HepG2 (cell line): ENCODE measurements around the gene PPP1R12C. TPM values are rescaled to one million over a fixed set of nuclear protein-coding genes. Genes with fewer than 3 reads are reported as not detected.

Experiments used
- DNMT1 ChIP-seq: sonication (generic); formaldehyde crosslinking; IDR thresholded peaks from 2 replicates; pipeline ENCODE4 v1.5.1; 2020; ENCODE audit warnings: mild to moderate bottlenecking, missing genetic modification reagents
- E2F5 ChIP-seq: sonication (generic); formaldehyde crosslinking; conservative IDR thresholded peaks from 2 replicates; pipeline ENCODE4 v1.4.0; 2020; ENCODE audit warnings: missing genetic modification reagents
- EED ChIP-seq: sonication (generic); formaldehyde crosslinking; IDR thresholded peaks from 2 replicates; pipeline ENCODE4 v1.5.0; 2020; ENCODE audit warnings: mild to moderate bottlenecking, missing genetic modification reagents
- ERF ChIP-seq: IDR thresholded peaks from 2 replicates; pipeline ENCODE4 v1.6.1; 2018; ENCODE audit warnings: missing biosample characterization, missing genetic modification reagents
- FOXP4 ChIP-seq: sonication (generic); formaldehyde crosslinking; IDR thresholded peaks from 2 replicates; pipeline ENCODE4 v1.4.0; 2020; ENCODE audit warnings: missing genetic modification reagents
- KLF9 ChIP-seq: IDR thresholded peaks from 2 replicates; pipeline ENCODE4 v1.6.1; 2016; ENCODE audit warnings: low read depth
- PREB ChIP-seq: sonication (generic); formaldehyde crosslinking; IDR thresholded peaks from 2 replicates; pipeline ENCODE4 v1.4.0; 2020; ENCODE audit warnings: missing genetic modification reagents
- SAFB2 ChIP-seq: sonication (generic); formaldehyde crosslinking; IDR thresholded peaks from 2 replicates; pipeline ENCODE4 v1.5.1; 2020; ENCODE audit warnings: missing genetic modification reagents, low read depth, mild to moderate bottlenecking, borderline replicate concordance
- SMAD3 ChIP-seq: sonication (generic); formaldehyde crosslinking; IDR thresholded peaks from 2 replicates; pipeline ENCODE4 v1.4.0; 2020; ENCODE audit warnings: missing genetic modification reagents
- SOX6 ChIP-seq, 2 experiments: fragments of 450-650 bp in 1 of 2; sonication (generic) in 1 of 2; formaldehyde crosslinking in 1 of 2; IDR thresholded peaks; 2 replicates each; pipeline versions ENCODE4 v1.4.0 to v1.6.1; 2017 to 2020; ENCODE audit warnings: antibody characterized with exemption in 1 of 2, mild to moderate bottlenecking in 1 of 2, missing genetic modification reagents in 1 of 2
- TRIM22 ChIP-seq: fragments of 450-650 bp; IDR thresholded peaks from 2 replicates; pipeline ENCODE4 v1.6.1; 2017
- ZNF142 ChIP-seq: sonication (generic); formaldehyde crosslinking; IDR thresholded peaks from 2 replicates; pipeline ENCODE4 v1.4.0; 2020; ENCODE audit warnings: missing genetic modification reagents
- ZNF281 ChIP-seq: sonication (generic); formaldehyde crosslinking; IDR thresholded peaks from 2 replicates; pipeline ENCODE4 v1.4.0; 2020; ENCODE audit warnings: missing genetic modification reagents, borderline replicate concordance
- ZNF354B ChIP-seq: sonication (generic); formaldehyde crosslinking; IDR thresholded peaks from 2 replicates; pipeline ENCODE4 v1.8.0; 2022; ENCODE audit warnings: mild to moderate bottlenecking, missing genetic modification reagents
- polyA plus RNA-seq, 8 experiments: library from polyadenylated mRNA; depleted of rRNA in 3 of 8; stranded (reverse) in 7 of 8; unstranded in 1 of 8; fragments of >200 nt; fragmentation: Illumina TruSeq in 4 of 8; extraction: Trizol in 4 of 8; gene quantifications; 2 replicates each; pipeline versions ENCODE4 v1.2.1 to v1.2.3, GENCODE V29; 2011 to 2016; ENCODE audit warnings: low read depth in 4 of 8, missing spikeins in 1 of 8, mixed read lengths in 1 of 8; ENCODE audit not compliant: insufficient read depth in 1 of 8
- total RNA-seq, 5 experiments: library from RNA; depleted of rRNA; stranded (reverse); fragments of >200 nt; fragmentation: Illumina TruSeq; extraction: Trizol; gene quantifications; 2 replicates each; pipeline ENCODE4 v1.2.3, GENCODE V29; 2016; ENCODE audit warnings: low read depth in 1 of 5

PPP1R12C gene
- total and polyA plus RNA-seq, 2 of the 13 experiments (the other 11 are each of a cell fraction or from before 2014, with no cell fraction given), result 29.7 to 30.3 TPM

GRCh38 chr19:55062735-55063491 lies 54.5 kb downstream of the PPP1R12C start, which contains the start of gene RDH13 (continued):
- TF ChIP-seq ERF (CRISPR knock-in tag) (no peak), TRIM22 (no peak), SMAD3 (CRISPR knock-in tag) (no peak), SOX6 (IDR thresholded peaks at IDR 0.05) (no peak), SOX6 (CRISPR knock-in tag; IDR thresholded peaks at IDR 0.05) (no peak), ZNF354B (CRISPR knock-in tag) (no peak), EED (CRISPR knock-in tag) (peak; percentile 37; the same call in 1 of the 2 replicates), KLF9 (no peak), ZNF281 (CRISPR knock-in tag) (no peak), SAFB2 (CRISPR knock-in tag) (no peak), ZNF142 (CRISPR knock-in tag) (no peak), PREB (CRISPR knock-in tag) (no peak), DNMT1 (CRISPR knock-in tag) (no peak), E2F5 (CRISPR knock-in tag) (no peak; the same call in 1 of the 2 replicates), FOXP4 (no peak)
